Duodenal mucosa (tissue), 2 donors: ENCODE measurements around the gene TMEM203.
"Not testable (repeated sequence)": the region's sequence is repeated elsewhere in the genome, so short reads cannot be mapped to it uniquely, and the experiment has no call there.

Experiments
- H3K27ac ChIP-seq: one replicate; pipeline ENCODE4 v1.7.0; 2013; ENCODE audit warnings: low read depth, low read length
- H3K27me3 ChIP-seq, 2 donors: one replicate each; pipeline ENCODE4 v1.7.0; 2013; ENCODE audit warnings: low read length in 2 of 2, control low read depth in 1 of 2; ENCODE audit not compliant: insufficient read depth in 2 of 2, control insufficient read depth in 1 of 2
- H3K36me3 ChIP-seq, 2 donors: one replicate each; pipeline ENCODE4 v1.7.0; 2013; ENCODE audit warnings: low read length in 2 of 2, control low read depth in 1 of 2; ENCODE audit not compliant: insufficient read depth in 2 of 2, control insufficient read depth in 1 of 2
- H3K4me1 ChIP-seq, 2 donors: one replicate each; pipeline ENCODE4 v1.7.0; 2013; ENCODE audit warnings: low read length in 2 of 2, control low read depth in 1 of 2; ENCODE audit not compliant: insufficient read depth in 2 of 2, control insufficient read depth in 1 of 2
- H3K4me3 ChIP-seq, 2 donors: one replicate each; pipeline ENCODE4 v1.7.0; 2013; ENCODE audit warnings: low read length in 2 of 2, low read depth in 1 of 2
- H3K9ac ChIP-seq, 2 donors: one replicate each; pipeline ENCODE4 v1.7.0; 2013; ENCODE audit warnings: low read length in 2 of 2, low read depth in 1 of 2
- H3K9me3 ChIP-seq, 2 donors: one replicate each; pipeline ENCODE4 v1.7.0; 2013; ENCODE audit warnings: low read length in 2 of 2, control low read depth in 1 of 2; ENCODE audit not compliant: control insufficient read depth in 1 of 2

The TMEM203 gene

DNA sequence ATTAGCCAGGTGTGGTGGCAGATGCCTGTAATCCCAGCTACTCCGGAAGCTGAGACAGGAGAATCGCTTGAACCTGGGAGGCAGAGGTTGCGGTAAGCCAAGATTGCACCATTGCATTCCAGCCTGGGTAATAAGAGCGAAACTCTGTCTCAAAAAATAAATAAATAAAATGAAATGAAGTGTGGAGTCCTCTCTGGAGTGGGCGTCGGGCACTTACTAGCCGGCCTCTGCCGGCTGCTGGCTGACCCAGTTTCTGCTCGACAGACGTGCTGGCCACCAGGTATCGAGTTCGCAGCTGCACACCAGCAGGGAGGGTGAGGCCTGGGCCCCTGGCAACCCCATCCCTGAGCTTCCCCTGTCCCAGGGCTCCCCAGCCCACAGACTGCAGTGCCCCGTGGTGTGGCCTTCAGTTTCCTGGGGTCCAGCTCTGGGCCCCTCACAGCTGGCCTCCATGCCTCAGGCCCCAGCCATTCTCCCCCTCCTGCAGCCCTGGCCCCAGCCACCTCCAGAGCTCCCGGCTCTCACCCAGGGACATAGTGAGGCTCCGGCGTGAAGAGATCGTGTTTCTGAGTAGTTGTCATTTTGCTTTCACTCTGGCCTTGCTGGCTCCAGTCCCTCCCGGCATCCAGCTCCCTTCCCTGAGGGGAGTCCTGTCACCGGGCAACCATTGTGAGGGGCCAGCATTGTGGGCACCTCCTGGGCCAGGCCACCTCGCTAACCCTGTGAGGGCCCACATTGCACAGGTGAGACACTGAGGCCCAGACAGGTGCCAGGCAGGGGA is 41.9 kb upstream of the TMEM203 start:
- Histone ChIP-seq H3K9ac (no peak overlapping the region), H3K27me3 (no peaks in the 10 kb centered on the region), H3K36me3 (peaks cover 0 to 16% of the 10 kb centered on the region in 2 donors), H3K4me1 (peaks cover 16 to 18% of the 10 kb centered on the region in 2 donors), H3K4me3 (no peak overlapping the region), H3K9me3 (no peaks in the 10 kb centered on the region), H3K27ac (no peak overlapping the region)

GRCh38 chr9:137245450-137246421 is 40.3 kb upstream of the TMEM203 start:
- no peak overlapping the region for H3K27ac ChIP-seq
- H3K9me3 ChIP-seq: no peaks in the 10 kb centered on the region
- peaks cover 20 to 24% of the 10 kb centered on the region in 2 donors for H3K4me1 ChIP-seq
- H3K27me3 ChIP-seq: no peaks in the 10 kb centered on the region
- H3K36me3 ChIP-seq: peaks cover 3 to 21% of the 10 kb centered on the region in 2 donors
- no peak overlapping the region for H3K4me3 ChIP-seq
- no peak overlapping the region for H3K9ac ChIP-seq

DNA sequence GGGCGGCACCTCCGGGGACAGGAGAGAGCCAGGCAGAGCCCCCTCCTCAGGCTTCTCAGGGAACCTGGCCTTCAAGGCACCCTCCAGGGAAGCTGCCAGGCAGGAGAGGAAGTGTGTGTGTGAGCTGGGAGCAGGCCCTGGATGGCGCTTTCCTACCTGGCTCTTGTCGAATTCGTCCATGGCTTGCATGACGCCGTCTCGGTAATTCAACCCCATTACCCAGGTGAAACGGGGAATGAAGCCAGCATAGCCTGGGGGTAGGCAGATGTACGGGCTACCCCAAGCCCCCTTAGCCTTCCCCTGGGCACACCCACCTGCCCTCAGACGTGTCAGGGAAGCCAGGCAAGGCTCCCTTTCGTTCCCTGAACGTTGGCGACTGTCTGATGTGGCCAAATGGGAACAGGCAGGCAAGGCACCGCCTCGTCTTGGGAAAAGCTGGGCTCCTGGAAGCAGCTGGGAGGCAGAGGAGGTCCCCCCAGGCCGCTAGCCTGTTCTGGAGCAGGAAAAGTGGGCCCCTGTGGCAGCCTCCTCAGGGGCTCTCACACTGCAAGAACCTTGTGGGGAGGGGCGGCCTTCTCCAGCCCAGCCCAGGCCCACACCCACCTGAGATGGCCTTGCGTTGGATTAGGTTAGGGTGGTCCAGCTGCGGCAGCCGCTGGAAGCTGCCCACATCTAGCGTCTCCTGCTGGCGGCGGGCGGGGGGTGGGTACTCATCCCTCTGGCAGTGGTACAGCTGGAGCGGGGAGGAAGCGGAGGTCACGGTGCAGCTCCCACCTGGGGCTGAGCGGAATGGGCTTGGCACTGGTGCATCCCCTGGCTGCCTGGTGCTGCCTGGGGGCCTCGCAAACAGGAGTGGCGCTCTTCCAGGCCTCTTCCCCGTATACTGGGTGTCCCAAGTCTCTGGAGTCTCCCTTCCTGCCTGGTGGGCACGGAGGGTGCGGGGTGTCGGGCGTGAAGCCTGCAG is 39.3 kb upstream of the TMEM203 start:
- Histone ChIP-seq H3K9ac (no peak overlapping the region), H3K27me3 (no peaks in the 10 kb centered on the region), H3K36me3 (peaks cover 3 to 21% of the 10 kb centered on the region in 2 donors), H3K9me3 (no peaks in the 10 kb centered on the region), H3K27ac (no peak overlapping the region), H3K4me3 (no peak overlapping the region), H3K4me1 (peaks cover 20 to 24% of the 10 kb centered on the region in 2 donors)

DNA sequence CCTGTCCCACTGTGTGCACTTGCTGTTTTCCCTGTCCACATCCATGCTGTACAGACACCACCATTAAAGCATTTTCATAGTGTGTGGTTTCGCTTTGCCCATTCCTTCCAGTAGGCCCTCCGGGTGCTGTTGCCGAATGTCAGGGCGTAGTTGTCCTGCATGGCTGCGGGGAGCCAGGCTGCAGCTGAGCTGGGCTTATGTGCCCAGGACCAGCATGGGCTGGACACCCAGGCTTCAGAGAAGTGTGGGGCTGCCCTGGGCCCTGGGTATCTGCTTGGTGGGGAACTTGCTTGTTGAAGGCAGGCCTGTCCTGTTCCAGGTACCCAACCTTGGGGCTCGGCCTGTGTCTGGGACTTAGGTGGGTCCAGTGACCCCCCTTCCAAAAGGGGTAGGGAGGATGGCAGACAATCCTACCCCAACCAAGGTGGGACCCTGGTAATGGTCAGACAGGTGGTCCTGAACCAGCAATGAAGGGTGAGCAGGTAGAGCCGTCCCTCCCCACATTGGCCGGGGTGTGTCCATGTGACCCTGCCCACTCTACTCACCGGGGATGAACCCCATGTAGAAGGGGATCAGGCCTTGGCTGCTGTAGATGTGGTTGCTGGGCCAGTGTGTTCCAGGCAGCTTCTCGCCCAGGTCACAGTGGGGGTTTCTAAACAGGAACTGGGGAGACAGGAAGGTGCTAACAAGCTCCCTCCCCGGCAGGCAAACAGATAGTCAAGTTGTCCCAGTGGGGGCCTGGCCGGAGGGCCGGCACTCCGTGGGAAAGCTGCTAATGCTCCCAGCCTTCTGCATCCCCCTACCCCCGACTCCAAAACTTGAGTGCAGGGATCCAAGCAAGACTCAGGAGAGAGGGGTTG is 38.4 kb upstream of the TMEM203 start:
- H3K9ac ChIP-seq: no peak overlapping the region

GRCh38 chr9:137243266-137243625 is 37.8 kb upstream of the TMEM203 start:
- Histone ChIP-seq H3K9ac (peak overlapping the region in 1 of 2 donors; percentile 85), H3K4me1 (peaks cover 29 to 34% of the 10 kb centered on the region in 2 donors), H3K36me3 (peaks cover 3 to 21% of the 10 kb centered on the region in 2 donors), H3K4me3 (peak overlapping the region; percentile 31 to 72)
- not testable (repeated sequence) for H3K27me3 ChIP-seq, H3K9me3 ChIP-seq, H3K27ac ChIP-seq

More for the DNA sequence above, 38.4 kb upstream of the TMEM203 start:
- H3K9me3 ChIP-seq: no peaks in the 10 kb centered on the region
- H3K36me3 ChIP-seq: peaks cover 3 to 21% of the 10 kb centered on the region in 2 donors
- no peaks in the 10 kb centered on the region for H3K27me3 ChIP-seq
- peaks cover 23 to 28% of the 10 kb centered on the region in 2 donors for H3K4me1 ChIP-seq
- peak overlapping the region; percentile 31 to 72 for H3K4me3 ChIP-seq
- no peak overlapping the region for H3K27ac ChIP-seq

- peak overlapping the region; percentile 65 to 85 for H3K9ac ChIP-seq
- peak overlapping the region; percentile 95 for H3K27ac ChIP-seq
- peaks cover 36 to 41% of the 10 kb centered on the region in 2 donors for H3K4me1 ChIP-seq
- H3K27me3 ChIP-seq: no peaks in the 10 kb centered on the region
- H3K4me3 ChIP-seq: peak overlapping the region; percentile 72 to 87
- no peaks in the 10 kb centered on the region for H3K9me3 ChIP-seq
- H3K36me3 ChIP-seq: peaks cover 3 to 21% of the 10 kb centered on the region in 2 donors
These were observed 37.1 kb upstream of the TMEM203 start for GRCh38 chr9:137242269-137243203.

DNA sequence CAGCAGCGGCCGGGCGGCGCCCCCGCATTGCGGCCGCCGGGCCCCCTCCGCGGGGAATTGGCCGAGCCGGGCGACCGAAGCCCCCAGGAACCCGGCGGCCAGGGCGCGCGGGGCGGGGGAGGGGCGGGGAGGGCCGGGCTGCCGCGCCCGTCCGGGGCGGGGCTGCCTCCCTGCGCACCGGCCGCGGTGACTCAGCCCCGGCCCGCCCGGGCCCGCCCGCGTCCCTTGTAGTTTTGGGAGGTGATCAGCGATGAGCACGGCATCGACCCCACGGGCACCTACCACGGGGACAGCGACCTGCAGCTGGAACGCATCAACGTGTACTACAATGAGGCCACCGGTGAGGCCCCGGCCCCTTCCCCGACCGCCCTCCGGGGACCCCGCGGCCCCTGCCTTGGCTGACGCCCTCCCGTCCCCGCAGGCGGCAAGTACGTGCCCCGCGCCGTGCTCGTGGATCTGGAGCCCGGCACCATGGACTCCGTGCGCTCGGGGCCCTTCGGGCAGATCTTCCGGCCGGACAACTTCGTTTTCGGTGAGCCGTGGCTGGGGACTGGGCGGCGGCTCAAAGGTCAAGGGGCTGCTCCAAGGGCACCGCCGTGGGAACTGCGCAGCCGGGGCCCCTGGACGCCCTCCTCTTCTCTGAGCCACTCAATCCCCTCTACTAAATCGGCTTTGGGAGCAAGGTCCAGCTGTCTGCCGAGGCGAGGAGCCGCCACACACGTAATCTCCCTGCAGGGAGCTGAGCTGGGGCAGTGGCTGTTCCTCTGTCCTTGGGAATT is 36.2 kb upstream of the TMEM203 start:
- H3K4me1 ChIP-seq: peaks cover 45 to 49% of the 10 kb centered on the region in 2 donors
- H3K27me3 ChIP-seq: no peaks in the 10 kb centered on the region
- peak overlapping the region; percentile 72 to 87 for H3K4me3 ChIP-seq
- no peaks in the 10 kb centered on the region for H3K9me3 ChIP-seq
- peak overlapping the region; percentile 65 to 85 for H3K9ac ChIP-seq
- H3K27ac ChIP-seq: peak overlapping the region; percentile 95
- H3K36me3 ChIP-seq: peaks cover 3 to 21% of the 10 kb centered on the region in 2 donors
